CD4-positive, alpha-beta T cell (primary cell): ENCODE results near the gene PDSS2. TPM values are rescaled to one million over a fixed set of nuclear protein-coding genes. Genes with fewer than 3 reads are reported as not detected.

ENCODE experiments used
- ATAC-seq: fragments of 200-7000 bp; cut with Tn5 transposase; one replicate; pipeline ENCODE4 v1.10.0; 2022; ENCODE audit warnings: mild to moderate bottlenecking; ENCODE audit not compliant: poor library complexity
- CTCF ChIA-PET: fragments of 350-600 bp; sonication (Branson Sonifier 250); formaldehyde crosslinking; loops from one replicate; lab custom pipeline; 2021; ENCODE audit warnings: antibody characterized with exemption, inconsistent platforms; lab: Charles Lee
- POLR2A ChIA-PET: fragments of 350-600 bp; sonication (Branson Sonifier 250); formaldehyde crosslinking; loops from one replicate; lab custom pipeline; 2021; ENCODE audit warnings: antibody characterized with exemption, inconsistent platforms; lab: Charles Lee
- DNase-seq, 14 experiments: peaks; one replicate each; pipeline ENCODE4 v3.0.0-alpha.2; 2013 to 2020; ENCODE audit warnings: mixed read lengths in 2 of 14
- H3K27ac ChIP-seq, 2 donors: one replicate each; pipeline versions ENCODE4 v1.5.1 to v1.7.0; 2013; ENCODE audit warnings: low read length in 2 of 2, low read depth in 1 of 2, mild to moderate bottlenecking in 1 of 2
- H3K27me3 ChIP-seq, 2 experiments: 1 replicate in 1 of 2; 2 replicates in 1 of 2; pipeline versions ENCODE4 v1.6.1 to v1.7.0; 2013; ENCODE audit warnings: low read length in 2 of 2, control low read depth in 1 of 2, mild to moderate bottlenecking in 1 of 2, moderate library complexity in 1 of 2; ENCODE audit not compliant: insufficient read depth in 2 of 2, control insufficient read depth in 1 of 2
- H3K36me3 ChIP-seq: one replicate; pipeline ENCODE4 v1.6.1; 2013; ENCODE audit warnings: low read length, control low read depth; ENCODE audit not compliant: insufficient read depth
- H3K4me1 ChIP-seq: one replicate; pipeline ENCODE4 v1.6.1; 2013; ENCODE audit warnings: low read length, control low read depth; ENCODE audit not compliant: insufficient read depth
- H3K4me3 ChIP-seq: one replicate; pipeline ENCODE4 v1.5.1; 2013; ENCODE audit warnings: mild to moderate bottlenecking, low read length, moderate library complexity
- H3K9me3 ChIP-seq, 2 experiments: 1 replicate in 1 of 2; 2 replicates in 1 of 2; pipeline versions ENCODE4 v1.6.1 to v1.7.0; 2013; ENCODE audit warnings: low read length in 2 of 2, mild to moderate bottlenecking in 2 of 2, control low read depth in 1 of 2, moderate library complexity in 1 of 2; ENCODE audit not compliant: control insufficient read depth in 1 of 2, insufficient read depth in 1 of 2
- H3K27ac Mint-ChIP-seq: one replicate; pipeline ENCODE4 v1.8.0; 2020; ENCODE audit warnings: mixed read lengths
- H3K27me3 Mint-ChIP-seq: one replicate; pipeline ENCODE4 v1.8.0; 2021; ENCODE audit warnings: mixed read lengths
- H3K36me3 Mint-ChIP-seq: one replicate; pipeline ENCODE4 v1.8.0; 2021; ENCODE audit warnings: low read depth, mixed read lengths
- H3K4me1 Mint-ChIP-seq: one replicate; pipeline ENCODE4 v1.8.0; 2021; ENCODE audit warnings: low read depth, mixed read lengths
- H3K4me3 Mint-ChIP-seq: one replicate; pipeline ENCODE4 v1.8.0; 2020; ENCODE audit warnings: mild to moderate bottlenecking, mixed read lengths
- H3K9me3 Mint-ChIP-seq: one replicate; pipeline ENCODE4 v1.8.0; 2020; ENCODE audit warnings: mixed read lengths
- intact Hi-C, 2 experiments: fragments of 100-400 bp; cut with DNase I in 1 of 2; cut with micrococcal nuclease in 1 of 2; formaldehyde crosslinking; loops; one replicate each; pipeline versions ENCODE4 v1.15.1 to v1.9.0; 2023 to 2025; cut with DNase I, micrococcal nuclease
- total RNA-seq, 174 experiments: library from RNA in 2 of 174; stranded (reverse) in 2 of 174; gene quantifications; one replicate each; pipeline ENCODE4 v1.2.3 and lab custom pipeline; 2021 to 2026
- TF ChIP-seq, protein P1 (sequence below): fragments of 200-600 bp; IDR thresholded peaks from one replicate; pipeline ENCODE4 v1.8.0; 2022; ENCODE audit warnings: antibody characterized with exemption, mild to moderate bottlenecking

The PDSS2 gene
- total RNA-seq, 2 experiments from 2014 or later = 5.8 to 6.6 TPM

DNA sequence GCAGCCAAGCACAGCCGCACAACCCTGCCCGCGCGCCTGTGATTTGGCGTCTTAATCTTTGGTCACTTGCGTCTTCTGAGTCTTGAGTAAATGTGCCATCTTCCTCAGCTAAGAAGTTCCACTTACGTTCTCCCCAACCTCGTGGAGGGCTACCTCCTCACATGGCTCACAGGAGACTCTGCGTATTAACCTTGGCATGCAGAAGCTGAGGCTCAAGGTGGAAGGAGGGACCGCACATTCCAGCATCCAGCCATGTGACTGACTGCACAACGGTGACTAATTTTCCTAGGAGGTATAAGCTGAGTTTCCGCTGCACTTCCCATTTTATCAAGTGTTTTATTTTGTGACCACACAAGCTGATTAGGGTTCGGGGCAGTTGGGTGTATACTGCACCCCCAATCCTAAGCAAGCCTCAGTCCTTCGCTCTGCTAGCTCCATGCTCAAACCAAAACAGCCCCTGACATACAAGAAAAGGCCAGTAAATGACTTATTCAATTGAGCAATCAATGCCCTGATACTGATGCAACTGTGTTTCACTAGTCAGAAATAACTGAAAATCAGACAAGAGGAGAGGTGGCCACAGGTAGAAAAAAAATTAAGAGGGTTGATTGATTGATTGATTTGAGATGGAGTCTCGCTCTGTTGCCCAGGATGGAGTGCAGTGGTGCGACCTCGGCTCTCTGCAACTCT is 351.0 kb downstream of the PDSS2 start:
- DNase-seq (no peak), ATAC-seq (no peak)
- no peaks in the 10 kb centered on the region for H3K9me3 Mint-ChIP-seq
- no peaks in the 10 kb centered on the region for H3K36me3 Mint-ChIP-seq
- H3K27me3 Mint-ChIP-seq = no peaks in the 10 kb centered on the region
- H3K4me3 ChIP-seq = no peak overlapping the region
- no peaks in the 10 kb centered on the region for H3K27me3 ChIP-seq
- H3K9me3 ChIP-seq = no peaks in the 10 kb centered on the region
- H3K4me1 Mint-ChIP-seq = peaks cover under 1% of the 10 kb centered on the region
- TF ChIP-seq, protein P1, sequence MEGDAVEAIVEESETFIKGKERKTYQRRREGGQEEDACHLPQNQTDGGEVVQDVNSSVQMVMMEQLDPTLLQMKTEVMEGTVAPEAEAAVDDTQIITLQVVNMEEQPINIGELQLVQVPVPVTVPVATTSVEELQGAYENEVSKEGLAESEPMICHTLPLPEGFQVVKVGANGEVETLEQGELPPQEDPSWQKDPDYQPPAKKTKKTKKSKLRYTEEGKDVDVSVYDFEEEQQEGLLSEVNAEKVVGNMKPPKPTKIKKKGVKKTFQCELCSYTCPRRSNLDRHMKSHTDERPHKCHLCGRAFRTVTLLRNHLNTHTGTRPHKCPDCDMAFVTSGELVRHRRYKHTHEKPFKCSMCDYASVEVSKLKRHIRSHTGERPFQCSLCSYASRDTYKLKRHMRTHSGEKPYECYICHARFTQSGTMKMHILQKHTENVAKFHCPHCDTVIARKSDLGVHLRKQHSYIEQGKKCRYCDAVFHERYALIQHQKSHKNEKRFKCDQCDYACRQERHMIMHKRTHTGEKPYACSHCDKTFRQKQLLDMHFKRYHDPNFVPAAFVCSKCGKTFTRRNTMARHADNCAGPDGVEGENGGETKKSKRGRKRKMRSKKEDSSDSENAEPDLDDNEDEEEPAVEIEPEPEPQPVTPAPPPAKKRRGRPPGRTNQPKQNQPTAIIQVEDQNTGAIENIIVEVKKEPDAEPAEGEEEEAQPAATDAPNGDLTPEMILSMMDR = no peak
- H3K27ac Mint-ChIP-seq = no peak overlapping the region
- no peaks in the 10 kb centered on the region for H3K36me3 ChIP-seq
- POLR2A ChIA-PET = no interaction called here
- H3K4me3 Mint-ChIP-seq = no peak overlapping the region
- CTCF ChIA-PET = interaction anchor here (1.1 kb wide), 1 partner anchor 20 kb away, joined by 3 read pairs; no protein-coding TSS in a partner anchor
- H3K27ac ChIP-seq = no peak overlapping the region
- intact Hi-C loops = no loop called here
- H3K4me1 ChIP-seq = peaks cover under 1% of the 10 kb centered on the region

DNA sequence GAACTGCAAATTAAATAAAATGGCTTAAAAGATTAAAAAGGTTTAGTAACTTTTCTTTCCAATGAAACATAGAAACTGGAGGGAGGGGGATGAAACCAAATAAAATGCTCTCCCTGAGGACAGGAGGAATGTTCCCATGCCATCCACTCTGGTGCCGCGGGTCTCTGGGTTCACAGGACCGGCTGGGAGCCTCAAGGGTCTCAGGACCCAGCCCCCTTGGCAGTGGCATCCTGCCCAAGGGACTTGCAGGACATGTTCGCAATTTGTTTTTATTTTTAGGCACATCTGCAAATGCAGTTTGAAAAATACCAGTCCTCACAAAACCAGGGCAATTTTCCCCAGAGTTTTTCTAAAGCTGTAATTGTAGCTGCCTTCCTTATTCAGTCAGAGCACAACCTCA is 351.6 kb downstream of the PDSS2 start:
- Mint-ChIP-seq H3K4me3 (no peak overlapping the region), H3K9me3 (no peaks in the 10 kb centered on the region), H3K27me3 (no peaks in the 10 kb centered on the region), H3K4me1 (no peaks in the 10 kb centered on the region), H3K36me3 (no peaks in the 10 kb centered on the region), H3K27ac (no peak overlapping the region)
- DNase-seq = no peak
- Histone ChIP-seq H3K4me3 (no peak overlapping the region), H3K36me3 (no peaks in the 10 kb centered on the region), H3K9me3 (no peaks in the 10 kb centered on the region), H3K27me3 (no peaks in the 10 kb centered on the region), H3K27ac (no peak overlapping the region), H3K4me1 (no peaks in the 10 kb centered on the region)
- ChIA-PET CTCF (no interaction called here), POLR2A (no interaction called here)
- TF ChIP-seq, protein P1 = no peak
- no peak for ATAC-seq
- intact Hi-C loops = no loop called here

DNA sequence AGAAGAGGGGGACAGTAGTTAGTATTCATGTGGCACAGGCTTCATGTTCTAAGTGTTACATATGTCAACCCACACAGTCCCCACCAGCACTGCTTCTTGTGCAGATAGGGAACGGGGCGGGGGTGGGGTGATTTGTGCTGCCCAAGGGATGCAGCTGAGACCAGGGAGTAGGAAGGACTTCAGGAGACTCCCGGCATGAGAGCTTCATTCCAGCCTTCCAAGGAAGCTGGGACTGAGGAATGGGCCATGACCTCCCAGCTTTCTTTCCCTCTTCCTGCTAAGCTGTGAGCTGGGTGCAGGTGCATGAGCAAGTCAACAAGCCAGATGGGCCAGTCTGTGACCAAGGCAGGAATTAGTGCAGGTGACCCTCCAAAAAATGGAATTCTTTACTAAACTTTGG is 353.2 kb downstream of the PDSS2 start:
- CTCF ChIA-PET = no interaction called here
- Histone ChIP-seq H3K9me3 (no peaks in the 10 kb centered on the region), H3K36me3 (no peaks in the 10 kb centered on the region), H3K27me3 (no peaks in the 10 kb centered on the region), H3K4me1 (no peaks in the 10 kb centered on the region), H3K27ac (no peak overlapping the region), H3K4me3 (no peak overlapping the region)
- H3K4me3 Mint-ChIP-seq = no peak overlapping the region
- H3K27me3 Mint-ChIP-seq = no peaks in the 10 kb centered on the region
- DNase-seq (no peak), ATAC-seq (no peak)
- POLR2A ChIA-PET = no interaction called here
- TF ChIP-seq, protein P1 = no peak
- no peaks in the 10 kb centered on the region for H3K4me1 Mint-ChIP-seq
- no peaks in the 10 kb centered on the region for H3K36me3 Mint-ChIP-seq
- intact Hi-C loops = no loop called here
- no peaks in the 10 kb centered on the region for H3K9me3 Mint-ChIP-seq
- no peak overlapping the region for H3K27ac Mint-ChIP-seq
